K562 (cell line): Measurements from ENCODE around the gene ZNF267. TPM values are rescaled to one million over a fixed set of nuclear protein-coding genes. Genes with fewer than 3 reads are reported as not detected.
A peak's percentile ranks its signal among the peaks of the same experiment; 100 is the strongest.

ENCODE experiments used
- CXXC5 ChIP-seq: fragments of 250-450 bp; sonication (Bioruptor Pico); IDR thresholded peaks from 2 replicates; pipeline ENCODE4 v1.8.0; 2022; ENCODE audit warnings: inconsistent platforms, mild to moderate bottlenecking, moderate library complexity
- ELF1 ChIP-seq: fragments of 200-800 bp; sonication (Bioruptor generic); IDR thresholded peaks from 2 replicates; pipeline ENCODE4 v1.6.1; 2016; ENCODE audit warnings: missing genetic modification characterization, missing compliant biosample characterization
- GABPB1 ChIP-seq: sonication (generic); formaldehyde crosslinking; IDR thresholded peaks from 2 replicates; pipeline ENCODE4 v1.8.0; 2022; ENCODE audit warnings: mild to moderate bottlenecking, missing genetic modification reagents
- NCOA2 ChIP-seq, 2 experiments: fragments of 450-650 bp; IDR thresholded peaks; 2 replicates each; pipeline ENCODE4 v1.6.1; 2018; ENCODE audit warnings: mild to moderate bottlenecking in 2 of 2, moderate library complexity in 1 of 2; ENCODE audit not compliant: partially characterized antibody in 2 of 2
- PHB ChIP-seq: fragments of 250-450 bp; sonication (Bioruptor Pico); IDR thresholded peaks from 2 replicates; pipeline ENCODE4 v1.5.0; 2021
- RFX7 ChIP-seq: fragments of 250-450 bp; sonication (Bioruptor Pico); IDR thresholded peaks from 2 replicates; pipeline ENCODE4 v1.5.1; 2021; ENCODE audit warnings: mild to moderate bottlenecking
- SMC3 ChIP-seq: conservative IDR thresholded peaks from 2 replicates; pipeline ENCODE4 v1.6.1; 2011; ENCODE audit warnings: low read depth, low read length, improper control_type of control experiment; ENCODE audit not compliant: insufficient read depth
- ZFX ChIP-seq: sonication (generic); formaldehyde crosslinking; IDR thresholded peaks from 2 replicates; pipeline ENCODE4 v1.8.0; 2022; ENCODE audit warnings: mild to moderate bottlenecking, missing genetic modification reagents, moderate library complexity
- ZNF232 ChIP-seq: sonication (generic); formaldehyde crosslinking; IDR thresholded peaks from 2 replicates; pipeline ENCODE4 v1.8.0; 2022; ENCODE audit warnings: mild to moderate bottlenecking, missing genetic modification reagents
- ZNF76 ChIP-seq: fragments of 250-450 bp; sonication (Bioruptor Pico); IDR thresholded peaks from 2 replicates; pipeline ENCODE4 v1.4.0; 2020; ENCODE audit warnings: mild to moderate bottlenecking, moderate library complexity, borderline replicate concordance
- ZNF780A ChIP-seq: fragments of 250-450 bp; sonication (Bioruptor Pico); IDR thresholded peaks from 2 replicates; pipeline ENCODE4 v1.5.0; 2021; ENCODE audit warnings: mild to moderate bottlenecking
- polyA plus RNA-seq, 8 experiments: library from polyadenylated mRNA; depleted of rRNA in 4 of 8; stranded (reverse) in 5 of 8; unstranded in 3 of 8; fragments of >200 nt; fragmentation: Nextera tagmentation in 2 of 8; fragmentation: Illumina TruSeq in 1 of 8; extraction: Ambion mirVana in 2 of 8; extraction: Trizol in 1 of 8; gene quantifications; 2 replicates each; pipeline versions ENCODE4 v1.2.1 to v1.2.3, GENCODE V29; 2011 to 2014; ENCODE audit warnings: inconsistent platforms in 1 of 8, missing spikeins in 1 of 8
- total RNA-seq, 7 experiments: library from RNA; depleted of rRNA in 6 of 7; stranded (reverse); fragments of >200 nt in 6 of 7; fragmentation: Illumina TruSeq in 2 of 7; extraction: Trizol in 2 of 7; gene quantifications; 2 replicates each; pipeline versions ENCODE4 v1.2.1 to v1.2.3, GENCODE V29; 2011 to 2021; ENCODE audit warnings: low replicate concordance in 1 of 7
- TF ChIP-seq, protein P1 (sequence below): fragments of 450-650 bp; IDR thresholded peaks from 2 replicates; pipeline ENCODE4 v1.6.1; 2018; ENCODE audit warnings: mild to moderate bottlenecking, low read depth; ENCODE audit not compliant: partially characterized antibody
- TF ChIP-seq, protein P2 (sequence below): sonication (generic); formaldehyde crosslinking; IDR thresholded peaks from 2 replicates; pipeline ENCODE4 v1.8.0; 2023; ENCODE audit warnings: mild to moderate bottlenecking, missing genetic modification reagents
- TF ChIP-seq, protein P3 (sequence below), 2 experiments: IDR thresholded peaks; 2 replicates each; pipeline ENCODE4 v1.6.1; 2011; ENCODE audit warnings: borderline replicate concordance in 1 of 2, control low read depth in 1 of 2, low read depth in 1 of 2, low read length in 1 of 2, mild to moderate bottlenecking in 1 of 2, mixed read lengths in 1 of 2, moderate library complexity in 1 of 2; ENCODE audit not compliant: insufficient read depth in 1 of 2, insufficient read length in 1 of 2, poor library complexity in 1 of 2, severe bottlenecking in 1 of 2; ENCODE audit errors: extremely low read depth in 1 of 2
- TF ChIP-seq, protein P4 (sequence below): sonication (generic); formaldehyde crosslinking; IDR thresholded peaks from 2 replicates; pipeline ENCODE4 v1.8.0; 2022; ENCODE audit warnings: mild to moderate bottlenecking, missing genetic modification reagents
- TF ChIP-seq, protein P5 (sequence below), 2 experiments: fragments of 450-650 bp; IDR thresholded peaks; 2 replicates each; pipeline ENCODE4 v1.6.1; 2016

ZNF267 gene
- total and polyA plus RNA-seq, 9 of the 15 experiments (the other 6 are each of a cell fraction or from before 2014, with no cell fraction given), result 14.6 to 38.8 (median 21.5) TPM

DNA sequence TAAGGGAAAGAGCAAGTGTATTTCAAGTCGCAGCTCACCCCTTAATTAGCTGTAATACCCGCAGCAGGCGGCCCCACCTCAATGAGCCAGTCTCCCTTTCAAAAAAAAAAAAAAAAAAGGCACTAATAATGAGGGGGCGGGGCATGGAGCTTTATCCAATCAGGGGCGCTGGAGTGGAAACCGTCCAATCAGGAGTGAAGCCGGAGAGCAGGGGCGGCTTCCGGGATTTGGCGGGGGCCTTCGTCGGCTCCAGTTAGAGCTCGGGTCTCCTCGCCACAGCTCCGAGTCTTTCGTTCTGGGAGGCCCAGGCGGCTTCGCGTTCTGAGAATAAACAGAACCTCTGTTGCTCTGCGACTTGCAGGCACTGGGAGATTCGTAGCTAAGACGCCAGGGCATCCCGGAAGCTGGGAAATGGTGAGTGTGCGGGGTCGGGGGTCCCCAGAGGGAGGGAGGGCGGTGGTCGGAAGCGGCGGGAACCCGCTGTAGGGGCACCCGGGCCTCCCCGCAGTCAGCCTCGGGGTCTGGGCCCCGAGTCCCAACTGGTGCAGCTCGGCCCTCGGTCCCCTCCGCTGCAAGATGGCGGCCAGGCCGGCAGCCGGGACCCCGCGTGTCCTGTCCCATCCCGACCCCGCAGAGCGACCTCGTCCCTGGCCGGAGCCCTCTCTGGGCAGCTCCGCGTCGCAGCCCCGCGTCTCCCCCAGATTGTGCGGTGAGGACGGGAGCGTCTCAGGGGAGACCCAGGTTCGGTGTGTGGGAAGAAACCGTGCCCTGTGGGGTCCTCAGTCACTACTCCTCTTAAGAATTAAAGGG is at the start of gene ZNF267 (continued):
- TF ChIP-seq GABPB1 (peak; percentile 55; the same call in 1 of the 2 replicates), CXXC5 (CRISPR knock-in tag) (peak; percentile 49), ZNF780A (no peak), NCOA2 (IDR thresholded peaks at IDR 0.05; ENCODE audit: partially characterized antibody in 2 of 2) (no peak), ZNF76 (CRISPR knock-in tag) (no peak), PHB (peak; percentile 20; the same call in 1 of the 2 replicates), RFX7 (CRISPR knock-in tag) (no peak), SMC3 (no peak), ZNF232 (CRISPR knock-in tag) (no peak), ELF1 (tag) (peak; percentile 83), ZFX (CRISPR knock-in tag) (peak; percentile 80)
- TF ChIP-seq, protein P1, sequence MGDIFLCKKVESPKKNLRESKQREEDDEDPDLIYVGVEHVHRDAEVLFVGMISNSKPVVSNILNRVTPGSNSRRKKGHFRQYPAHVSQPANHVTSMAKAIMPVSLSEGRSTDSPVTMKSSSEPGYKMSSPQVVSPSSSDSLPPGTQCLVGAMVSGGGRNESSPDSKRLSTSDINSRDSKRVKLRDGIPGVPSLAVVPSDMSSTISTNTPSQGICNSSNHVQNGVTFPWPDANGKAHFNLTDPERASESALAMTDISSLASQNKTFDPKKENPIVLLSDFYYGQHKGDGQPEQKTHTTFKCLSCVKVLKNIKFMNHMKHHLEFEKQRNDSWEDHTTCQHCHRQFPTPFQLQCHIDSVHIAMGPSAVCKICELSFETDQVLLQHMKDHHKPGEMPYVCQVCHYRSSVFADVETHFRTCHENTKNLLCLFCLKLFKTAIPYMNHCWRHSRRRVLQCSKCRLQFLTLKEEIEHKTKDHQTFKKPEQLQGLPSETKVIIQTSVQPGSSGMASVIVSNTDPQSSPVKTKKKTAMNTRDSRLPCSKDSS, result no peak
- TF ChIP-seq, protein P2, sequence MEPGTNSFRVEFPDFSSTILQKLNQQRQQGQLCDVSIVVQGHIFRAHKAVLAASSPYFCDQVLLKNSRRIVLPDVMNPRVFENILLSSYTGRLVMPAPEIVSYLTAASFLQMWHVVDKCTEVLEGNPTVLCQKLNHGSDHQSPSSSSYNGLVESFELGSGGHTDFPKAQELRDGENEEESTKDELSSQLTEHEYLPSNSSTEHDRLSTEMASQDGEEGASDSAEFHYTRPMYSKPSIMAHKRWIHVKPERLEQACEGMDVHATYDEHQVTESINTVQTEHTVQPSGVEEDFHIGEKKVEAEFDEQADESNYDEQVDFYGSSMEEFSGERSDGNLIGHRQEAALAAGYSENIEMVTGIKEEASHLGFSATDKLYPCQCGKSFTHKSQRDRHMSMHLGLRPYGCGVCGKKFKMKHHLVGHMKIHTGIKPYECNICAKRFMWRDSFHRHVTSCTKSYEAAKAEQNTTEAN, result no peak
- TF ChIP-seq, protein P3, sequence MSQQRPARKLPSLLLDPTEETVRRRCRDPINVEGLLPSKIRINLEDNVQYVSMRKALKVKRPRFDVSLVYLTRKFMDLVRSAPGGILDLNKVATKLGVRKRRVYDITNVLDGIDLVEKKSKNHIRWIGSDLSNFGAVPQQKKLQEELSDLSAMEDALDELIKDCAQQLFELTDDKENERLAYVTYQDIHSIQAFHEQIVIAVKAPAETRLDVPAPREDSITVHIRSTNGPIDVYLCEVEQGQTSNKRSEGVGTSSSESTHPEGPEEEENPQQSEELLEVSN (IDR thresholded peaks at IDR 0.05; ENCODE audit: borderline replicate concordance in 1 of 2, extremely low read depth in 1 of 2, insufficient read depth in 1 of 2, insufficient read length in 1 of 2, low read depth in 1 of 2, low read length in 1 of 2, poor library complexity in 1 of 2, severe bottlenecking in 1 of 2), result peak in 1 of 2 experiments; percentile 15
- TF ChIP-seq, protein P4, sequence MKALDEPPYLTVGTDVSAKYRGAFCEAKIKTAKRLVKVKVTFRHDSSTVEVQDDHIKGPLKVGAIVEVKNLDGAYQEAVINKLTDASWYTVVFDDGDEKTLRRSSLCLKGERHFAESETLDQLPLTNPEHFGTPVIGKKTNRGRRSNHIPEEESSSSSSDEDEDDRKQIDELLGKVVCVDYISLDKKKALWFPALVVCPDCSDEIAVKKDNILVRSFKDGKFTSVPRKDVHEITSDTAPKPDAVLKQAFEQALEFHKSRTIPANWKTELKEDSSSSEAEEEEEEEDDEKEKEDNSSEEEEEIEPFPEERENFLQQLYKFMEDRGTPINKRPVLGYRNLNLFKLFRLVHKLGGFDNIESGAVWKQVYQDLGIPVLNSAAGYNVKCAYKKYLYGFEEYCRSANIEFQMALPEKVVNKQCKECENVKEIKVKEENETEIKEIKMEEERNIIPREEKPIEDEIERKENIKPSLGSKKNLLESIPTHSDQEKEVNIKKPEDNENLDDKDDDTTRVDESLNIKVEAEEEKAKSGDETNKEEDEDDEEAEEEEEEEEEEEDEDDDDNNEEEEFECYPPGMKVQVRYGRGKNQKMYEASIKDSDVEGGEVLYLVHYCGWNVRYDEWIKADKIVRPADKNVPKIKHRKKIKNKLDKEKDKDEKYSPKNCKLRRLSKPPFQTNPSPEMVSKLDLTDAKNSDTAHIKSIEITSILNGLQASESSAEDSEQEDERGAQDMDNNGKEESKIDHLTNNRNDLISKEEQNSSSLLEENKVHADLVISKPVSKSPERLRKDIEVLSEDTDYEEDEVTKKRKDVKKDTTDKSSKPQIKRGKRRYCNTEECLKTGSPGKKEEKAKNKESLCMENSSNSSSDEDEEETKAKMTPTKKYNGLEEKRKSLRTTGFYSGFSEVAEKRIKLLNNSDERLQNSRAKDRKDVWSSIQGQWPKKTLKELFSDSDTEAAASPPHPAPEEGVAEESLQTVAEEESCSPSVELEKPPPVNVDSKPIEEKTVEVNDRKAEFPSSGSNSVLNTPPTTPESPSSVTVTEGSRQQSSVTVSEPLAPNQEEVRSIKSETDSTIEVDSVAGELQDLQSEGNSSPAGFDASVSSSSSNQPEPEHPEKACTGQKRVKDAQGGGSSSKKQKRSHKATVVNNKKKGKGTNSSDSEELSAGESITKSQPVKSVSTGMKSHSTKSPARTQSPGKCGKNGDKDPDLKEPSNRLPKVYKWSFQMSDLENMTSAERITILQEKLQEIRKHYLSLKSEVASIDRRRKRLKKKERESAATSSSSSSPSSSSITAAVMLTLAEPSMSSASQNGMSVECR, result peak; percentile 47; the same call in 1 of the 2 replicates
- TF ChIP-seq, protein P5, sequence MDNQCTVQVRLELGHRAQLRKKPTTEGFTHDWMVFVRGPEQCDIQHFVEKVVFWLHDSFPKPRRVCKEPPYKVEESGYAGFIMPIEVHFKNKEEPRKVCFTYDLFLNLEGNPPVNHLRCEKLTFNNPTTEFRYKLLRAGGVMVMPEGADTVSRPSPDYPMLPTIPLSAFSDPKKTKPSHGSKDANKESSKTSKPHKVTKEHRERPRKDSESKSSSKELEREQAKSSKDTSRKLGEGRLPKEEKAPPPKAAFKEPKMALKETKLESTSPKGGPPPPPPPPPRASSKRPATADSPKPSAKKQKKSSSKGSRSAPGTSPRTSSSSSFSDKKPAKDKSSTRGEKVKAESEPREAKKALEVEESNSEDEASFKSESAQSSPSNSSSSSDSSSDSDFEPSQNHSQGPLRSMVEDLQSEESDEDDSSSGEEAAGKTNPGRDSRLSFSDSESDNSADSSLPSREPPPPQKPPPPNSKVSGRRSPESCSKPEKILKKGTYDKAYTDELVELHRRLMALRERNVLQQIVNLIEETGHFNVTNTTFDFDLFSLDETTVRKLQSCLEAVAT (IDR thresholded peaks at IDR 0.05), result peak in 1 of 2 experiments; percentile 72; a peak in 2 of 4 replicates
